Right ventricle myocardium superior (tissue), 1 donor: ENCODE measurements around the gene RASSF10. TPM values are rescaled to one million over a fixed set of nuclear protein-coding genes. Genes with fewer than 3 reads are reported as not detected.

Experiments used
- ATAC-seq: fragments of 200-7000 bp; cut with Tn5 transposase; one replicate; pipeline ENCODE4 v1.9.1; 2020; ENCODE audit warnings: mild to moderate bottlenecking; ENCODE audit not compliant: poor library complexity
- DNase-seq: peaks from one replicate; pipeline ENCODE4 v3.0.0-alpha.2; 2020
- intact Hi-C: fragments of 100-400 bp; cut with DNase I; formaldehyde crosslinking; loops from one replicate; pipeline ENCODE4 v1.11.2; 2022
- total RNA-seq: library from RNA; stranded (reverse); fragmentation: NEBNext Ultra II Directional; extraction: Animal tissue kit (Norgen Biotek cat#: 25700); gene quantifications from one replicate; pipeline ENCODE4 v1.2.1, GENCODE V29; 2021
- donor health status: DM: no; HTN: yes; CAD: no; lungs with severe emphysema.

Gene RASSF10
- total RNA-seq, 1 donor from 2014 or later = 0.22 TPM

DNA sequence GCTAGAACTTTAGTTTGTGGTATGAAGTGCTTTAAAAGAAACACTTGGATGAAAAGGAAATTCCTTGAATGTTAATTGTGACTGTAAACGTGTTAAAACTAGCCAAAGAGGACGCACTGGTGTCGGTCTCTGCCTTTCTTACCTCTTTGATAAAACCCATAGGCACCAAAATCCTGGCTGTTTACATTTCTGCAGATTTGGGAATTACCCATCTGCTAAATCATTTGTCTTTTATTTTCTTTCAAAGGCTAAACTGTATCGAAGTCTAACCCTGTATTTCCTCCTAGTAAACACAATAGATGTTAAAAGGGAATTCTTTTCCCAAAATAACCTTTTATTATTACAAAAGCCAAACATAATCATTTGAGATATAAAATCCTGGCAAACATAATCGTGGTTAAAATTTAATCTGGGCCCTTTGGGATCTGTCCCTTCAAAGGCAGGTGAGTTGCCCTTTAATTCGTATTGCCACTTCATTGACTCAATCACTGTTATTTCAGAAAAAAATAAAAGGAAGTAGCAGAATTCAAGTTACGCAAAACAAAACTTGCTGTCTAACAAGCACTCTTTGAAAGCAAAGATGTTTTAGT, 2.4 kb downstream of the RASSF10 start:
- no peak for ATAC-seq
- intact Hi-C loops = loop anchor here (10.0 kb wide), 1 partner anchor 93 kb away; no protein-coding TSS in a partner anchor
- no peak for DNase-seq

DNA sequence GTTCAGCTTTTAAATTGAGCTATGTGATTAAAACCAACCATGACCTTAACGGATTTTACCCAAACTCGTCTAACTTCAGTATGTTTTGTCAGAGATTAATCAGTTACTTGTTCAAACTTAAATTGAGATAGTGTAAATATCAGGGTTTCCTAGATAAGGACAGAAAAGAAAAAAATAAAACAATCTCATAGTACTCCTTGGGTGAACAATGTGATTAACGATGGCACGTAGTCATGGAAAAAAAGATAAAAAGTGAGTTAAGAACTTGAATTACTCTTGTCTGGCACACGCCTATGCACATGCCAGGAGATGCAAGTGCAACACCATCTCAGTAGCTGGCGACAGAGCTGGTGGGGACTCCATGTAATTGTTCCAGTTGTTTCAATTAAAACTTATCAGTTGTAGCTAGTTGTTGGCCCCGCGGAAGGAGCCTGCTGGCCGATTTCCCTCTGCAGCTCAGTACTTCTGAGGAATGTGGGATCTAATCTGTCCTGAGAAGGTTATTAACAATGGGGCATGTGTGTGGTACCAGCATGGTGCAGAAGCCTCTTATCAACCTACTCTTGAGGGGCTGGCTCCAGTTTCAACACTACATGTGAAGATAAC, 3.0 kb downstream of the RASSF10 start:
- intact Hi-C loops = loop anchor here (10.0 kb wide), 1 partner anchor 93 kb away; no protein-coding TSS in a partner anchor
- DNase-seq (peak; percentile 24), ATAC-seq (no peak)

DNA sequence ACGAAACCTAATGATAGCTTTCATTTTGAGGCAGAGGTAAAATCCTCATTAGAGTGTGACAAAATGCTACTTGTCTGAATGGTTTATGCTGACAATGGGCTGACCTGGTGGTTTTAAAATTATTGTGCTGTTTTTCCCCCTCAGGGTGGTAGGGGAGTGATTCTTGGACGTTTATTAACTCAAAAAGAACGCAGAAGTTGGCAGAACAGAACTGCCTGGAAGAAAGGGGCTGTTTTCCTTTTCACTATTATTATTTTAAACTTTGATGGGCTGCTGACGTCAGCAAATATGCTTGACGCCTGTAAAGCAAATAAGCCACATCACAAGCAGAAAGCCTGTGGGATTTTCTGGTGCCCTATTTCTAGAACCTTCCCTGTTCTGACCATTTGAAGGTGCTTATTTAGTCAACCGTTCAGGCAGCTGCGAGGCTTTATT, 4.0 kb downstream of the RASSF10 start:
- DNase-seq (no peak), ATAC-seq (no peak)

DNA sequence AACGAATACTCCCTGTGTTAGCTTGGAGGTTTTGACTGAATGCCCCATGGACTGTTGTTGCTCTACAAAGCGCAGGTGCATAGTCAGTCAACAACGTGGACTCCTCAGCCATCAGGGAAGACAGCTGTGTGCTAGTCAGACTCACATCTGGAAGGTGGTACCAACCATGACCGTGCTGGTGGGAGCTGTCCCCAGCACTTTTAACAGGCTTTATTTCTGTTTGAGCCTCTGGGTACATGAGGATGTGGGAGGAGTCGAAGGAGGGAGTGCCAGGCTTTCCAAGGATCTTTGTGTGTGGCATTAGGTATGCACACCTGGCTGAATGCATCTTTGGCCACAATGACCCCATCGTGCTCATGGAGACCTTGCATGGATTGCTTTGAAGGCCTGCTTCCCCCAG, 6.6 kb downstream of the RASSF10 start:
- DNase-seq (no peak), ATAC-seq (no peak)
- intact Hi-C loops = loop anchor here (10.0 kb wide), 1 partner anchor 89 kb away; no protein-coding TSS in a partner anchor

More for the DNA sequence above, 4.0 kb downstream of the RASSF10 start:
- intact Hi-C loops = loop anchor here (10.0 kb wide), 1 partner anchor 92 kb away; no protein-coding TSS in a partner anchor

DNA sequence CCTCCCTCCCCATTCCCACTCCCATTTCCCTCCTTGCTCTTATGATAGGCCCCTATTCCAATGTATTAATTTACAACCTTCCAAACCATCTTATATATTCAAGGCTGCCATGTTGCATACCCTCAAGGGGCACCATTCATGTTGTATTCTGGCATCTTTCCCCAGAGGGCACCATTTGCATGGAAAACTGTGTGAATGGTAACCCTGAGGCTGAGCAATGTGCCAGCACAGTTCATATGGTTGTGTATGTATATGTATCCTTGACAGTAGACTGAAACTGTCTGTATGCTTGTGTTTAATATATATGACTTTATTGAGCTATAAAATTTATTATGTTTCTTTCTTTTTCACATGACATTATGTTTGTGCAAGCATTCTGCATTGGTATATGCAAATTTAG, 7.3 kb downstream of the RASSF10 start:
- ATAC-seq (no peak), DNase-seq (no peak)
- intact Hi-C loops = loop anchor here (10.0 kb wide), 1 partner anchor 88 kb away; no protein-coding TSS in a partner anchor

DNA sequence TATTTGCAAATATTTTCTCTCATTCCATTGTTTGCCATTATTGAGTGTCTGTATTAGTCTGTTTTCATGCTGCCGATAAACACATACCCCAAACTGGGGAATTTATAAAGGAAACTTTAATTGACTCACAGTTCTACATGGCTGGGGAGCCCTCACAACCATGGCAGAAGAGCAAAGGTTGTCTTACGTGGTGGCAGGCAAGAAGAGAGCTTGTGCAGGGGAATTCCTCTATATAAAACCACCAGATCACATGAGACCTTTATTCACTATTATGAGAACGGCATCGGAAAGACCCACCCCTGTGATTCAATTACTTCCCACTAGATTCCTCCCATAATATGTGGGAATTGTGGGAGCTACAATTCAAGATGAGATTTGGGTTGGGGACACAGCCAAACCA, 10.2 kb downstream of the RASSF10 start:
- ATAC-seq (no peak), DNase-seq (no peak)

DNA sequence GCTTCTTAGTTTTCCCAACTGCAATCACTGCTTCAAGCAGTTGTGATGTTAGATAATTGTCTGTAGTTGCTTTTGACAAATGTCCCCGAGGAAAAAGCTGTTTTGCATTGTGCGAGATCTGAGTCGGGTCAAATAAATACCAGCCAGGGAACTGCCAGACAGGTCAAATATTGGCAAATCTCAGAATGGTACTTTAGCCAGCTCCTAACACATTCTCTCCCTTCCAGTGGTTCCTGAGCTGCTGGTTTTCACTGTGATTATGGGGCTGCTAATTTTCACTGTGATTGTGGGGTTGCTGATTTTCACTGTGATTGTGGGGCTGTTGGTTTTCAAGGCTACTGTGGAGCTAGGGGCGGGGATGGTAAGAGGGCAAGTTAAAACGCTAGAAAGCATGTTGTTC, 14.3 kb downstream of the RASSF10 start:
- ATAC-seq = no peak
- DNase-seq = no peak
- intact Hi-C loops = no loop called here

More for the DNA sequence above, 10.2 kb downstream of the RASSF10 start:
- intact Hi-C loops = loop anchor here (10.0 kb wide), 1 partner anchor 85 kb away; no protein-coding TSS in a partner anchor

DNA sequence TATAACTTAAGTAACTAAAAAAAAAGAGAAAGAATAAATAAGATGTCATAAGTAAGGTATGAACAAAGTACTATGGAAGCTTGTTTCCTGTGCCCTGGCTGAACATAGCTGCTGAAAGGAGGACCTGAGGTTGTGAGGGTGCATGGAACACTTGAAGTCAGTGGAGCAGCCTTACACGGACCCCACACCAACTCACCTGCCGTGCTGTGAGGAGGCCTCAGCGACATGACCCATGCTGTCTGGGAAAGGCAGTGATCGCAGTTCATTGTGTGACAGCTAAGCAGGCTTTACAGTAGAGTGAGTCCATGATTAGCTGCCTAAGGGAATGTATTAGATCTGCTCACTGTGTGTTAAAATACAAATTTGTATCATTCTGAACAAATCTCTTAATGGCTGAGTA, 17.6 kb downstream of the RASSF10 start:
- ATAC-seq (no peak), DNase-seq (no peak)
- intact Hi-C loops = no loop called here

DNA sequence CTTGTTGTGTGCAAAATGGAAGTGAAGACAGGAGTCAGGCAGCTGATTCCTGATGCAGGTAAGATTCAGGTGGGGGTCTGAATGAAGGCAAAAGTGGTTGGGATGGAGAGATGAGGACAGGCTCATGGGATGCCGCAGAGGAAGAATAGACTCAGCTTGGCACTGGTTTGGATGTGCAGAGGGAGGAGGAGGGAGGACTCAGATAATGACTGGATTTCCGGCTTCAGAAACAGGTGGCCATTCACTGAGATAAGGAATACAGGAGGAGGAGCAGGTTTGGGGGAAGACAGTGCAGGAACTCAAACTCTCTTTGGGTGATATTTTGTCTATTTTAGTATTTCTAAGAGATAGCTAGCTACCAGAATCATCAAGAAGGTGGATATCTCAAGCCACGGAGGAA, 19.2 kb downstream of the RASSF10 start:
- DNase-seq (no peak), ATAC-seq (no peak)
- intact Hi-C loops = no loop called here

DNA sequence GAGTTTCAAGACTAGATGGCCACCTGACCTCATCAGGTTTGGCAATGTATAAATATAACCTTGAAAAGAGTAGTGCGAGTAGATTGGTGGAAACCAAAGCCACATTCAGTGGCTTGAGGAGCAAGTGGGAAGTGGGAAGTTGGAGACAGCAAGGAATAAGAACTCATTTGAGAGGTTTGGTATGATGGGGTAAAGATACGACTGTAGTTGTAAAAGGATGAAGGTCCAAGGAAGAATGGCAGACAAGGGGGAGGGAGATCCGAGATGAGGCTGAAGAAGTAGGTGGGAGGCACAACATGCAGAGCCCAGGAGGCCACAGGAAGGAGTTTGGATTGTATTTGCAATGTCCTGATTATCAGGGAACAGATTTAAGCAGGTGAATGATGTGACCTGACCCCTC, 20.8 kb downstream of the RASSF10 start:
- intact Hi-C loops = no loop called here
- ATAC-seq = no peak
- DNase-seq = no peak

DNA sequence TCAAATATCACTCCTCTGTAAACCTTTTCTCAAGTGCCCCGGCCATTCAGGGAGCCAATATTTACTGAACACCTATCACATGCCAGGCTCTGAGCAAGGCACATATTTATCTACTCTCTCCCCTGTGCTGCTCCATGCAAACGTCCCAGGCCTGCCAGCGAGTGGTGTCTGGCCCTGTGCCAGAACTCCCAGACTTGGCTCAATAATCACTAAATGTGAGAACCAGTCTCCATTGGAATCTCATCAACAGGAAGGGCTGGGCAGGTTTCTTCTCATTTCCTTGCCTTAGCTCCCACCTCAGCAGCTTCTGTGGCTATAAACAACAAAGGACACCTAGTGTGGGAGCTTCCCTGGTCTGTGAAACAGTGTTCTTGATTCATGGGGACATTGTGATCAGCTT, 21.7 kb downstream of the RASSF10 start:
- ATAC-seq (peak; percentile 56), DNase-seq (peak; percentile 60)
- intact Hi-C loops = no loop called here

DNA sequence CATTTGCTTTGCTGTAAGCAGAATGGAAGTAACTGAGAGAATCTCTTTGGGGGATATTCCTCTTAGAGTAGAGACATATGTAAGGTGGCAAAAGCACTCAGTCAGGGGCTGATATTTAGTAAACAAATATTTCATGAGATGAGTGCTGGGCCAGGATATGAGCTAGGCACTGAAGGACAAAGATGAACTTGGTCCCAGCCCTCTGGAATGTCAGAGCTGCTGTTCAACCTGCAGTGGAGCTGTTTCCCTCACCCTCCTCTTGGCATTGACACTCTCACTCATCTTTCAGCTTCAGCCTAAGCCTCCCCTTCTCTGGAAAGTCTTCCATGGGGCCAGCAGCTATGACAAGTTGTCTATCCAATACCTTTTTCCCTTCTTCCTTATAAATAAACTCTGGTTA, 22.2 kb downstream of the RASSF10 start:
- intact Hi-C loops = no loop called here
- no peak for DNase-seq
- ATAC-seq = peak; percentile 49

DNA sequence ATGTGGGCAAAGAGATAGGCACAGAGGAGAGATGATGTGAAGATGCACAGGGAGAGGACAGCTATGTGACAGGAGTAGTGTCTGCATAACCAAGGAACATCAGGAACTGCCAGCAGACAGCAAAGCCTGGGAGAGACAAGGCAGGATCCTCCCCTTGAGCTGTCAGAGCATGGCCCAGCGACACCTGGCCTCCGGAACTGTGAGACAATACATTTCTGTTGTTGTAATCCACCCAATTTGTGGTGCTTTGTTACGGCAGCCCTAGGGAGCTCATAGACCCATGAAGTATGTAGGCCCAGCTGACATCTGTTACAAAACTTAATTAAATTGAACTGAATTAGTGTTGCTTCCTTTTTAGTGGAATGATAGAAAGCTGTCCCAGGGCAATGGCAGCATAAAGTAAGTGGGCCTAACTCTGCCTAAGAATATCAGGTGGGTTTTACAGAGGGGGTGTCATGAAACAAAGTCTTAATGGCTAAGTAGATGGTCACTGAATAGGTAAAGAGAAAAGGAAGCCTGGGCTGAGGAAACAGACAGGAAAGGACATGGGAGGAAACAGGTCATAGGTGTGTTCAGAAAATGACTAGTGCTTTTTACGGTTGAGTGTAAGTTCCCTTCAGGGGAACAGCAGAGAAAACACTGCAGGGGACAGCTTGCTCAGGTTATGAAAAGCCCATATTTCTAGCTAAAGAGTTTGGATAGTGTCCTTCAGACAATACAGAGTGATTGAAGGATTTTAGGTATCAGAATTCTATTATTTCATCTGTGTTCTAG, 24.8 kb downstream of the RASSF10 start:
- DNase-seq (no peak), ATAC-seq (no peak)
- intact Hi-C loops = no loop called here

DNA sequence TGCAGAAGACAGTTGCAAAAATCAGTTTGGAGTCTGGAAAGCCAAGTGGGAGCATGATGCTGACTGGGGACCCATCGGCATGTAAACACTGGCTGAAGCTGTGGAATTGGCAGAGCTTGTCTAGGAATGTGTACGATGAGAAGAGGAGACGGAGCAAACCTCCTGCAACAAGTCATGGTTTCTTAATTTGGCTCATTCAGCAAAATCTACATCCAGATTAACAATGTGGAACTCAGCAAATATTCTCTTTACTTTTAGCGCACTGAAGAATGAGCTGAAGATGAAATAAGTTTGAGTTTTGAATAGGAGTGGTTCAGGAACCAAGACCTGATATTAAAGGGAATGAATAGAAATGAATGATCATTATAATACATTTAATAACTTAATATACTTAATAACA, 26.6 kb downstream of the RASSF10 start:
- intact Hi-C loops = no loop called here
- DNase-seq (no peak), ATAC-seq (no peak)

DNA sequence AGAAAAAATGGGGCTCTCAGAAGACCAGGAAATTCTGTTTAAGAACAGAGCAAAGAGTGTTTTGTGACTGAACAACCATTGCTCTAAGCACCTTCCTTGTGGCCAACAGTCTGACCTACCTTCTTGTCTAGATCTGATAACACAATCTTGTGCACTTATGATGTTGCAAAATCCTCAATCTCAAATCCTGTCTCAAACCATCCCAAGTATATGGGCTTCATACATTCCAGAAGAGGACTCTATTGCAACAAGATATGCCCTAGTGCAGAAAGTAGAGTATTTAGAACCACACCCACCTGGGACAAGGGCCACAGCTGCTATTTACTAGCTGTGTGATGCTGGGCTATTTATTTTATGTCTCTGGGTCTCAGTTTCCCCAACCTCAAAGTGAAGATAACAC, 27.1 kb downstream of the RASSF10 start:
- DNase-seq (no peak), ATAC-seq (no peak)
- intact Hi-C loops = no loop called here

DNA sequence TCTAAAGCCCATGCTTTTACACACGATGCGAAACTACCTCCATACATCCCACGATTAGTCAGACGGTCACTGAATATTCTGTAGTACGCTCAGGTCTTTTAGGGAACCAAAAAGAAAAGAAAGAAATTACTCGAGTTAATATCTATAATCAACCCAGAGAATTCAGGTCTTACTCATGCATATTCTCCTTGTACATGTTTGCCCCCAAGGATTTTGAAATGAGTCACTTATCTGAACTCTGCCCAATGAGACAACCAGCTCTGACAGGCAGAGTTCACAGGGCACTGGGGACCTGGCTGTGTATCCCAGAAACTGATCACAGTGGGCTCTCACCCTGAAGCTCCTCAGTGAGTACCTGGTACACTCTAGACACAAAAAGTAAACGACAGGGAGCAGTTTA, 29.2 kb downstream of the RASSF10 start:
- DNase-seq = no peak
- intact Hi-C loops = no loop called here
- no peak for ATAC-seq

DNA sequence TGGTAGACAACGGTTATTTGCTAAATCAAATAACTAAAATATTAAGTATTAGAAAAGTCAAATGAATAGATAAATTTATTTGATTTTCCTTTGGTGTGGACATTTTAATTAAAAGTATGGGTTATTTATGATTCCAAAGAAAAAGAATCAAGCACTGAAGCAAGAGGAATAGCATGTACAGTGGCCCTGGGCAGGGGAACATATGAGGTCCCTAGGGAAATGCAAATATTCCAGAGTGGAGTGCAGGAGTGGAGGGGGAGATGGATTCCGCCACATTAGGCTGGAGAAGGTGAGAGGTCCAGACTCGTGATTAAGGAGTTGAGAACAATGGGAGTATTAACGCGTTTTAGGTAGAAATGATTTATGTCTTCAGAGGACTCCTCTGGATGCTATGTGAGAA, 30.0 kb downstream of the RASSF10 start:
- intact Hi-C loops = no loop called here
- DNase-seq (no peak), ATAC-seq (no peak)

DNA sequence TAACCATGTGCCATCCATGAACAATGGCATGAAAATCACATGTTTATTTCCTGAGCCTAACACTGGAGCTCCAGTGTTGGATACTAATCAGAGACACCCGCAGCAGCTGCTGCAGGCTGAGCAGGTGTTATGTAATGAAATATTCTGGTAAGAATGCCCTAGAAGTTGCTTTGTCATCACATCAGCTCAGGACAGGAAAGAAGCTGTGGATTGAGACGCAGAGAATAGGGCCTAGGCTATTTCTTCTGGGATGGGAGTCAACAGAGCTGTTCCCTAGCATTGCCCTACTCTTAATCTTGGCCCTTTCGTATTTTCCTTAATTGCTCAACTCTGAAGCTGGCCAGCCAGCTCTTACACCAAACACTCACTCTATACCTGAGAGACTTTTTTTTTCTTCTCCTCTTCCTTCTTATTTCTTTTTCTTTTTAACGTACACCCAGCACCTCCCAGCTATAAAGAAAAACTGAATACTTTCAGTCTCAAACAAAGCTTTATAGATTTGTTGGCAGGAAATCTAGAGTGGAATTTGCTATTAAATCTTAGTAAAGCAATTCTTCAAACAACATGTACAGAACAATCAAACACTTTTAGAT, 31.9 kb downstream of the RASSF10 start:
- intact Hi-C loops = no loop called here
- ATAC-seq = no peak
- no peak for DNase-seq

DNA sequence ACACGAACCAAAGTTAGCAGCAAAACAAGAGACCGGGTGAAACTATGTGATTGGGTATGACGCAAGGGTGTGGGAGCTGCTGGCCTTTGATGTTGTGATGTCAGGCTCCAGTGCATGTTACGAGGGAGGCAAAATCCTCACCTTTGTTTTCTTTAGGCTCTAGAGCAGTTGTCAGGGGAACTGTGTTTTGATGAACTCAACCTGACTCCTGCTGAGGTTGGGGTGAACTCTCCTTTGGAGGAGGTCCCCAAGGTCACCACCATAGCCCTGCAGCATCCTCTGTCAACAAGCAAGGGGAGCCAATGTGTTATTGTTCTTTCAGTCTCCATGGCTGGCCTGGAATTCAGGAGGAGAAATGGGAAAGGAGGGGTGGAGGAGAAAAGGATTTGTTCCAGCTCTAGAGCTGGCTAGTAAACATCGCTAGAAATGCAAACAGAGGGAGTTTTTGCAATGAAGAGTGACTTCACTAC, 33.8 kb downstream of the RASSF10 start:
- intact Hi-C loops = no loop called here
- no peak for ATAC-seq
- no peak for DNase-seq
